ENCODE results near the gene CDH13.

Gene CDH13

DNA sequence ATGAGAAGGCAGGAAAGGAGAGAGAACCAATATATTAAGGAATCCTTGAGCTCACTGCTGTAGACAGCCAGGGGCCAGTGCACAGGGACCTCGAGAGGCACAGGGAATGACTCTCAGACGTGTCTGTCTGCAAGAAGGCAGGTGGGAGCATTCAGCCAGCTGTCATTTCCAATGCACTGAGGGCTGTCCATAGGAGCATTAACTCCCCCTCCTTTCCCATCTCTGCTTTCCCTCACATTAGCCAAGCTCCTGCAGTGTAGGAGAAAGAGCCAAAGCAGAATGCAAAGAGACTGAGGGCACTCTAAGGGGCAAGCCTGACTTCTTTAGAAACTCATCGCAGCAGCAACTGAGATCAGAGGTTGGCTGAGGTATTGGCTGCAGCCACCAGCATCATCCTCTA lies 218.3 kb downstream of the CDH13 start:
- no peak for DNase-seq (ENCODE audit: low read depth in 2 of 2)

- no peak for DNase-seq (ENCODE audit: low read depth in 2 of 2)
These were observed 220.0 kb downstream of the CDH13 start for GRCh38 chr16:82846806-82847205.

GRCh38 chr16:82848013-82848412 lies 221.2 kb downstream of the CDH13 start:
- DNase-seq (ENCODE audit: low read depth in 2 of 2), result no peak

DNA sequence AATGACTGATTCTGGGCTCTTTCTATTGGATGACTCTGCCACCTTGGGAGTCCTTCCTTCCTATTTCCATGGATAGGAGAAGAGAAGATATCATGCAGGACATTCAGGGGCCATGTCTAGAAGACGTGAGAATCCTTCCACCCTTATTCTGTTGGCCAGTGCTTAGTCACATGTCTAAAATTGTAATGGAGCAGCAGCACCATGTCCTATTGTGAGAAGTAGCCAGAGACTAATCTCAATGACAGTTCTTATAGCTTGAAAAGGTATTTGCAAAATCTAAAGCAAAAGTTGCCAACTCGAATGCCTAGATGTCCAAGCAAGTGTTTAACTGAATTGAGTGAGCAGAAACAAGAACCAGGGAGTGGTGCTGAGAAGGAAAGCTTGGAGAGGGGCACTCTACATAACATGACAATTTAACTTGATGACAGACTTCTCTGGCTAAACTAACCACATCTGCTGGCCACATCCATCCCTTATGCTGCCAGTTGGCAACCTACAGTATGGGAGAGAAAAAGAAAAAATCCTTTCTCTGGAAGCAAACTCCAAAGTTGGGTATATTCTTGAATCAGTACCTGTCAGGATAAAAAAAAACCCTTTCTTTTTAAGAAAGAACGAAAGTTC lies 225.7 kb downstream of the CDH13 start:
- no peak for DNase-seq (ENCODE audit: low read depth in 2 of 2)

DNA sequence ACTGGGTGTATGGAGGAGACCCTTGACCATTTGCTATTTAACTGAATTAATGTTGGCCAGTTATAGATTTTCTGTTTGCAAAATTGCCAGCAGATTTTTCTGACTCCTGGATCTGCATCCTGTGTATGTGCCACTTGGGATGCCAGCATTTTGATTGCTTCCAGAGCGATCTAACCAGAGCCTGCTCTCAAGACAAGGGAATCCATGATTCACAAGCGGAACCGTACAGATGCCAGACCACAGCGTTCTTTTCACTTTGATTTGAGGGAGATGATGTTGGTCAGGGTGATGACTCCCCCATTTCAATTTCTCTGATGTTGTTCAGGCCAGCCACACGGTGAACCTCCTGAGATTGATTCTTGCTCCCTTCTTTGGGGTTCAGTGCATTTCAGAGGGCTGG lies 228.7 kb downstream of the CDH13 start:
- DNase-seq (ENCODE audit: low read depth in 2 of 2), result no peak

- DNase-seq (ENCODE audit: low read depth in 2 of 2), result no peak
These were observed 231.1 kb downstream of the CDH13 start for GRCh38 chr16:82857693-82858365.

DNA sequence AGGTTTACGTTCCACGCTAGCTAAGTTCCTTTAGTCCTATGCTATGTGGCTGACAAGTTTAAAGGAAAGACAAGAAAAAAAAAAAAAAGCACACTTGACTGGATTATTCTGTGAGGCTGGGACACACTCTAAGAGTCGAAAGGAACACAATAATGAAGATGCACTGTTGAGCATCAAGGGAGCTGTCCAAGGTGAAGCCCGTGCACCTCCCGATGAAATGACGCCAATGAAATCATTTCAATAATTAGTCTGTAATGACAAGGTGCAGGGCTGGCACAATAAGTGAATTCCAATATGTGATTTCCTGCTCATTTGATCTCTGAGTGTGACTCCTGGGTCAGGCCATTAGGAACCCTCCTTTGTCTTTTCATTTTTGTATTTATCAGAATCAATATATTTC lies 232.9 kb downstream of the CDH13 start:
- no peak for DNase-seq (ENCODE audit: low read depth in 2 of 2)

DNA sequence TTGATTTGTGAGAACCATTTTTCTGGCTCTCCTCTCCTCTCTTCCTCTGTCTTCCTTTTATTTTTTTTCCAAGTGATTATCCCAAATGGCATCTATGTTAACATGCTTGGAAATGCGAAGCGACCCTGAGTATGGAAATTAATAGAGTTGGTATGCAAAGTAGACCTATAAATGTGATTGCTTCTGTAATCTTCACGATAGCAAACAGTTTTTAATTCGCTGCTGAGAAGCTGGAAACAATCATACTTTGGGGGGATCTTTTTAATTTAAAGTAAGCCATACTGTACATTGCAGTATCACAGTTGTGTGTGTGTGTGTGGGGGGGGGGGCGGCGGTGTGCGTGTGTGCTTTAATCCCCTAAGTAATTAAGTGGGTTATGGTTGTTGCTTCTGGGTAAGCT lies 233.3 kb downstream of the CDH13 start:
- no peak for DNase-seq (ENCODE audit: low read depth in 2 of 2)

- DNase-seq (ENCODE audit: low read depth in 2 of 2), result no peak
These were observed 235.3 kb downstream of the CDH13 start for GRCh38 chr16:82862057-82862456.

GRCh38 chr16:82864332-82865040 lies 237.7 kb downstream of the CDH13 start:
- no peak for DNase-seq (ENCODE audit: low read depth in 2 of 2)

- no peak for DNase-seq (ENCODE audit: low read depth in 2 of 2)
These were observed 238.6 kb downstream of the CDH13 start for GRCh38 chr16:82865412-82865811.

DNA sequence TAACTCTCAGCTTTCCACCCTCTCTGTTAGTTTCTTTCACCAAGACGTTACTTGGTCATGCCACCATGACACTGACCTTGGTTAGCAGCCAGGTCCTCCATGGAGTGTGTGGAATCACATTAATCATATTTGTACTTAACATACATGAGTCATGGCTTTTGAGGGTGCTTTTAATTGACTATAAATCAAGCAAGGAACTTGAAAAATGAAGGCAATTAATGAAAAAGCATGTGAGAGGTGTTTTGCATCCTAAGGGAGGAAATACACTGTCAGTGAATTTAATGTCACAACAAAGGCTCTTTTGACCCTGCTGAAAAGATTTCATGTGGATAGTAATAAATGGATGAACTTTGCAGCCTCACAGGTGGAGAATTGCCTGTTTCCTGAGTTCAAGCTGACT lies 240.7 kb downstream of the CDH13 start:
- DNase-seq (ENCODE audit: low read depth in 2 of 2), result no peak

- DNase-seq (ENCODE audit: low read depth in 2 of 2), result no peak
These were observed 247.5 kb downstream of the CDH13 start for GRCh38 chr16:82874271-82874670.

- DNase-seq (ENCODE audit: low read depth in 2 of 2), result no peak
These were observed 247.9 kb downstream of the CDH13 start for GRCh38 chr16:82874672-82875071.

DNA sequence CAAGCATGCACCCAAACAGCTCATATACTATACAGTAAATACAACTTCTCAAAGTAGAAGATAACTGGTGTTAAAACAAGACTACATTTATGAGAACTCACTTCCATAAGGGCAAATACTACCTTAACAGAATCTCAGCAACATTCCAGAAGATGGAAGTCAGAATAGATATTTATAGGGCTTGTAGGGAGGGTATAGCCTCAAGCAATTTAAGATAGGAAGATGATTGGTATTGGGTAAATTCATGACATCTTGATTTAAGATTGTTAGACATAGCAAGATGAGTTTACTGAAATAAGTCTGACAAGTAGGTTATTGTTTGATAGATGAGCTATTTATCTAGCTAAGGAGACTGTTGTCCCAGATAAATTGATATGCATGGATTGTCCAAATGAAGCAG lies 250.2 kb downstream of the CDH13 start:
- DNase-seq (ENCODE audit: low read depth in 2 of 2), result no peak

DNA sequence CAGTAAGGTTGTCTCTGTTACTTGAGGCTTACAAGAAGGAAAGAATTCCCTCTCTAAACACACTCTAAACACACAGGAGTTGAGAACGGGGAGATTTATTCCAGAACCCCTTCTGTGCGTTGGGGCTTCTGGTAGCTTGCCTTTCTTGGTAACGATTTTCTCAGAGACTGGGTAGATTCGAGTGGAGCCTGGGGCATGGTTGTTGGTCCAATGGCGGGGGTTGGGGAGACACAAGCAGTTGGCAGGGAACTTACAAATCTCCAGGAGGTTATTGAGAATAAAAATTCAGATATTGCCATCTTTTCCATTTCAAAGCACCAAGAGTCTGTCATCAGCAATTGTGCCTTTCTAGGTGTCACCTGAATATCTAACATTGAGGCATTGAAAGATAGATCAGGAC lies 251.7 kb downstream of the CDH13 start:
- DNase-seq (ENCODE audit: low read depth in 2 of 2), result no peak

GRCh38 chr16:82880346-82880745 lies 253.6 kb downstream of the CDH13 start:
- DNase-seq (ENCODE audit: low read depth in 2 of 2), result no peak

GRCh38 chr16:82881516-82881915 lies 254.7 kb downstream of the CDH13 start:
- DNase-seq (ENCODE audit: low read depth in 2 of 2), result no peak

DNA sequence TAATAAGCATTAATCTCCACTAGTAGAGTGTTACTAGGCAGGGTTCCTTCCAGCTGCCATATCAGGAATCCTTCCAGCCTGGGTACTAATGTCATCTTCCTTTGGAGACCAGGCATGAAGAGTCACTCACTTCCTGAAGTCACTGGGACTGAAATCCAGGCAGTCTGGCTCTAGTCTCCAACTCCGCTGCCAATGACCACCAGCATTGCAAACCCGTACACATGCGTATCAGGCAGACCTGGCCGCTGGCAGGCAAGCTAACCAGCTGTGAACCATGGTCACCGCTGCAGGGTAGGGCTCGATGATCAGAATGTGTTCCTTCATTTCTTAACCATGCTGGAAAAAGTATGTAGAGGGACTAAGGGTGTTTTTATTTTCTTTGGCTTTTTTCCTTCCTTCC lies 255.5 kb downstream of the CDH13 start:
- DNase-seq (ENCODE audit: low read depth in 2 of 2), result no peak

DNA sequence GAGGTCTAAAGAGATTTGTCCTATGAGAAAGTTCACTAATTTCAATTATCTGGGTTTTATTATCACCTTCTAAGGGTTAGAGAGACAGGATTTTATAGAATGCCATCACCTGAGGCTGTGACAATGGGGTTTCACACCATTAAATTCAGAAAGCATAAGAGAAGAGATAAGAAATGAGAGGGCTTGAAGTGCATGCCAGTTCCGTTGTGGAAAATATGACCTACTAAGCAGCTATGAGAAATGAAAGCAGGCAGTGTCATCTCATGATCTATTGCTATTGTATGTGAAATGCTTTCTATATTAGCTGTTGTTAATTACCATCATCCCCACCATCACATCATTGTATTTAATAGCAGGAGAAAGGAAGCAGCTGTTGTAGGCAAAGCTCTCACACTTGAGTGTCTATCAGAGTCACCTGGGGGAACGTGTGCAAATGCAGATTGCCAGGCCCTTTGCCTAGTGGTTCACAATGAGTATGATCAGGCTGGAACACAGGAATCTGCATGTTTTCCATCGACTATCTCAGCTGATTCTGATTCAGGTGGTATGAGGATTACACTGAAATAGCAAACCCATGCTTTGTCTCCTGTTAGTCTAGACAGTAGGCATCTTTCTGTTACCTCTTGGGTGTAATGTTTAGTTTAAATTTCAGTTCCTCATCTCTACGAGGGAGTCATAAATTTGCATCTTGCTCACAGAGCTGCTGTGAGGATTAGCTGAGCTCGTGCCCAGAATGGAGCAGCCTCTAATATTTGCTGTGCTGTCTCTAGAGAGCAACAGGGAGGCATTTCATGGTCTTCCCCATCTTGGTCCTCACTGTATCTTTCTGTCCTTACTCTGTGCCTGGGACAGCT lies 256.4 kb downstream of the CDH13 start:
- no peak for DNase-seq (ENCODE audit: low read depth in 2 of 2)

DNA sequence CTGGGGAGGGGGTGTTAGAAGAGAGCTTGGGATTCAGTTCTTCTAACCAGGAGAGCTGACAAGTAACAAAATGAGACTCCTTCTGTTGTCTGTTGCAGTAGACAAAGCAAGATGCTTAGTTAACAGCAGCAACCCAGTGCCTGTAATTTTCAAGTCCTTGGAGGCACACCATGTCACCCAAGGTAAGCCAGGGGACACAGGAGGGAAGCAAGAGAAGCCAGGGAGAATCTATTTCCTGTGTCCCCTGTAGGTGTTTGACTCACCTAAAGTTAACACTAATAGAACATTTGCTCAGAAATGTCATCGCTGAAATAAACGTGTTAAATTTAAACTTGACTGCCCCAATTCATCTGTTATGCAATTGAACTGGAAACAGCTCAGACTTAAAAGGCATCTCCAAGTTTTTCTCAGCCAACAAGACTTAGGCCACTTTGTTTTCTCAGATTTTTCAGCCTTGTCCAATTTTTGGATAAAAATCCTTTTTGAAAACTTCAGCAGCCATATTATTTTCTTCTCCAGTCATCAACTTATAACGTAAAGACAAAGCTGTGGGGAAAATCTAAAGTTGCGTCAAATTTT lies 257.6 kb downstream of the CDH13 start:
- DNase-seq (ENCODE audit: low read depth in 2 of 2), result no peak

- DNase-seq (ENCODE audit: low read depth in 2 of 2), result no peak
These were observed 259.4 kb downstream of the CDH13 start for GRCh38 chr16:82886146-82886545.

Data from activated CD8-positive, alpha-beta memory T cell treated with anti-CD3 and anti-CD28 coated beads for 4 hours (primary cell).